CD4-positive, alpha-beta T cell treated with Interleukin-6 at 100 ng/mL for 8 hours (primary cell): ENCODE measurements around the gene VWC2.
"Not testable (repeated sequence)": the region's sequence is repeated elsewhere in the genome, so short reads cannot be mapped to it uniquely, and the experiment has no call there.

Experiments used
- DNase-seq: peaks from one replicate; pipeline ENCODE4 v3.0.0-alpha.2; 2020; ENCODE audit warnings: mixed read lengths, low spot score

VWC2 gene

GRCh38 chr7:49851614-49851934 lies 78.1 kb downstream of the VWC2 start:
- not testable (repeated sequence) for DNase-seq

- DNase-seq, result no peak
Measured at GRCh38 chr7:49852619-49853462, 79.4 kb downstream of the VWC2 start.

- DNase-seq, result no peak
Measured at GRCh38 chr7:49855281-49855980, 82.0 kb downstream of the VWC2 start.

DNA sequence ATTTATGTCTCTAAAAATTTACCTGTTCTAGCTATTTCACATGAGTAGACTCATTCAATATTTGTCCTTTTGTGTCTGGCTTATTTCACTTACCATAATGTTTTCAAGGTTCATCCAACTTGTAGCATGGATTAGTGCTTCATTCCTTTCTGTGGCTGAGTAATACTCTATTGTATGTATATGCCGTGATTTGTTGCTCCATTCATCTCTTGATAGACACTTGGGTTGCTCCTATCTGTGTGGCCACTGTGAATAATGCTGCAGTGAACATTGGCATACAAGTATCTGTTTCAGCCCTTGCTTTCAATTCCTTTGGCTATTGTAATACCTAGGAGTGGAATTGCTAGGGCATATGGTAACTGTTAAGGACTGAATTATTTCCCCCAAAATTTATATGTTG lies 86.9 kb downstream of the VWC2 start:
- DNase-seq, result no peak

GRCh38 chr7:49866076-49866735 lies 92.8 kb downstream of the VWC2 start:
- DNase-seq, result no peak

DNA sequence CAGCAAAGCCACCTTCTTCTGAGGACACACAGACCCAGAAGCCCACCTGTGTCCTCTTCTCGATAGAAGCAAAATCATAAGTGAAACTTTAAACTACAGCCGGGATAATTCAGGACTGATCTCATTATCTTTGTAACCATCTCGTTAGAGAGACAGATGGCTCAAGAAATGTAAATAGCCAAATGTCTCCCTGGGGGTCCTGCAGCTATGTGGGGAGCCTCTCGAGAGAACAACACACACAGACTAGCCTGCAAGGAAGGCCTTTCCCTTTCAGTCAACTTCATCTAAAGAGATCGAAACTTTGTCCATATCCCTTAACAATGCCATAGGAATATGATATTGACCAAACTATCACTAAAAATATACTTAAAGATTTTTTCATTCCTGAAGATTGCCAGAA lies 93.5 kb downstream of the VWC2 start:
- no peak for DNase-seq

- DNase-seq, result no peak
Measured at GRCh38 chr7:49873420-49873819, 100.0 kb downstream of the VWC2 start.

GRCh38 chr7:49875336-49875735 lies 101.9 kb downstream of the VWC2 start:
- DNase-seq, result no peak

- DNase-seq, result no peak
Measured at GRCh38 chr7:49876202-49876601, 102.8 kb downstream of the VWC2 start.

GRCh38 chr7:49878089-49878488 lies 104.7 kb downstream of the VWC2 start:
- DNase-seq, result no peak

DNA sequence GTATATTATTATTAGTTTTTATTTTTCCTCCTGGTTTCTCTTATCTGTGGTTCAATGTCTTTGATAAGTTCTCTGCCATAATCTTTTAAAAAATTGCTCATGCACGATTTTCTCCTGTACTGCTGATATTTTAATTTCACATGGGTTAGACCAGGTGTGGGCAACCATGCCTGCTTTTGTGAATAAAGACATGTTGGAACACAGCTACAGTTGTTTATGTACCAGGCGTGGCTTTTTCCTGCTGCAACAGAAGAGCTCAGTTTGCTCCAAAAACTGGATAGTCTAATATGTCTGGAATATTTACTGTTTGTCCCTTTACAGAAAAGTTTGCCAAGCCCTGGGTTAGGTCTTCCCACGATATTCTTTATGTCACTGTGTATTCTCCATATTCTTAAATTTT lies 105.2 kb downstream of the VWC2 start:
- no peak for DNase-seq

DNA sequence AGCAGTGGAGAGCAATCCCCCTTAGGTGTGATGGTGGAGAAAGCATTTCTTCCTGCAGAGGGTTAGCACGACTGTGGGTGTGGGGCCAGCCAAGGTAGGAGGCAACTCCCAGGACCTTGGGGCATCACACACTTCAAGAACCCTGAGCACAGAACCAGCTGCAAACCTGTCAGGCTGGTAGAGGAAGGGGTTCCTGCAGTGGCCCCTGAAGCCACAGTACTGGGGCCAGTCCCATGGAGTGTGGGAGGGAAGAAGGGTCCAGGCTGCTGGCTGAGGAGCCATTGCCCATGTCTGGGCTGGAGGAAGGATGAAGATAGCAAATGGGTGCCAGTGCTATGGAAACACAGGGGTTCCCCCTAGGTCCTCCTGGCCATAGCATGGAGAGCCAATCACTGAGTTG lies 110.5 kb downstream of the VWC2 start:
- no peak for DNase-seq

GRCh38 chr7:49885593-49886285 lies 112.3 kb downstream of the VWC2 start:
- no peak for DNase-seq

DNA sequence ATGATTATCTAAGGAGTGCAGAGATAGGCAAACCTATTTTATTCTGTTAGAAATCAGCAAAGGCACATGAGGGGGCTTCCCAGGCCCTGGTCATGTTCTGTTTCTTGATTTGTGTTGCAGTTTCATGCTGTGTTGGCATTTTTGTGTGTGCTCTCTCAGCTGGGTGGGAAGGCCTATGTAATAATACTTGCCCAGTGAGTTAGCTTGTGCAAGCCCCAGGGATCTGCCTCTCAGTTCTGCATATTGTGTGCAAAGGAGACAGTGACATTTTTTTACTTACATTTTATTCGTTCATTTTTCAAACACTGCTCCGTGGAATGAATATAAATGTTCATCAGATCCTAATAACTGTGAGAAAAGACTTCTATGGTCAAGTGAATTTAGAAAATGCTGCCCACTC lies 119.0 kb downstream of the VWC2 start:
- no peak for DNase-seq

DNA sequence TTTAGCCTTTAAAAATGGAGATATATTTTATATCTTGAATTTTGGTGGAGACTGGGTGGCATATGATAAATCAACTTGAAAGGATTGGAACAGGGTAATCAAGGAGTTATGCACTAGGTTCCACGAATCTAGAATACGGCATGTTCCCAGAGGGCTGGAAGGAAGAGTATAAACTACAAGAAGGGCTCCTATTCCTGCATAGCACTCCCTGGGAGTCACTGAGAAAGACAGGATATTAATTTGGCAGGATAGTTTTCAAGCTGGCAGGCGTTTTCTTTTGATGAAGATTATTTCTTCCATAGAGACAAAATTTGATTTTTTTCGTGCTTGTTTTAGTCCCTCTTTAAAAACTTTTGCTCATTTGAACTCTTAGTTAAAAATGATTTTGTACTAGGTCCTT lies 119.7 kb downstream of the VWC2 start:
- DNase-seq, result no peak

GRCh38 chr7:49894543-49894942 lies 121.1 kb downstream of the VWC2 start:
- DNase-seq, result no peak

GRCh38 chr7:49911909-49912308 lies 138.5 kb downstream of the VWC2 start:
- DNase-seq, result no peak

GRCh38 chr7:49926720-49927119 lies 153.3 kb downstream of the VWC2 start:
- no peak for DNase-seq

DNA sequence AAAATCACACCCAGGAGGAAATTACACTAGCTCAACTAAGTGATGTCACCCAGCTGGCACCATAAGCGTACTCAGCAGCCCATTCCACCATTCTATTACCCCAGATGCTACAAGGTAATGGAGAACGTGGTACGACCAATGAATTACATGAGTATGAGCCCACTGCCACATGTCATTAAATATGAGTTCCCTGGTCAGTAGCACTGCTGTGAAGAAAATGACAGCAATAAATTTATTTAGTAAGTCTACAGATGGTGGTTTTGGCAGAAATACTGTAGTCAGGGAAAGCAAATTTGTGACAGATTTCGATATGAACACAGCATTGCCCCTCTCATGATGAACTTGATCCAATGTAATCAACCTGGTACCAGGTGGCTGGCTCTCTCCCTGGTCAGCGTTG lies 154.2 kb downstream of the VWC2 start:
- DNase-seq, result no peak

GRCh38 chr7:49928787-49929186 lies 155.3 kb downstream of the VWC2 start:
- DNase-seq, result no peak

DNA sequence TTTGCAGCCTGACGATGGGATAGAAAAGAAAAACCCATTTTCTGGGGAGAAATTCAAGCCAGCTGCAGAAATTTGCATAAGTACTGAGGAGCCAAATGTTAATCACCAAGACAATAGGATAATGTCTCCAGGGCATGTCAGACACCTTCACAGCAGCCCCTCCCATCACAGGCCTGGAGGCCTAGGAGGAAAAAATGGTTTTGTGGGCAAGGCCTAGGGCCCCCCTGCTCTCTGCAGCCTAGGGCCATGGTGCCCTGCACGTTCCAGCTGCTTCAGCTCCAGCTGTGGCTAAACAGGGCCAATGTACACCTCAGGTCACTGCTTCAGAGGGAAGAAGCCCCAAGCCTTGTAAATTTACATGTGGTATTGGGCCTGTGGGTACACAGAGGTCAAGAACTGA lies 158.2 kb downstream of the VWC2 start:
- DNase-seq, result no peak

DNA sequence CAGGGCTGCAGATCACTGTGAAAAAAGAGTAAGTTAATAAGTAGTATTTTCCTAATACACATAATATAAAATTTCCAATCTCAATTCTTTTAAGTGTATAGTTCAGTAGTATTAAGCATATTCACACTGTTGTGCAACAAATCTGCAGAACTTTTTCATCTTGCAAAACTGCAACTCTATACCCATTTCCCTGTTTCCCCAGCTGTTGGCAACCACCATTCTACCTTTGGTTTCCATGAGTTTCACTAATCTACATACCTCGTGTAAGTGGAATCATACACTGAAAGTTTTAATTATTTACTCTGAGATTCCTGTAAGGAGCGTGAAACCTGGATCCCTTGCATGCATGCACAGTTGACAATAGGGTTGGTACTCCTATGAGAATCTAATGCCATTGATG lies 164.2 kb downstream of the VWC2 start:
- DNase-seq, result no peak
